Type B pancreatic cell (in vitro differentiated cells): ENCODE results near the gene VPS26C. TPM values are rescaled to one million over a fixed set of nuclear protein-coding genes. Genes with fewer than 3 reads are reported as not detected.
"Not testable (repeated sequence)": the region's sequence is repeated elsewhere in the genome, so short reads cannot be mapped to it uniquely, and the experiment has no call there.

ENCODE experiments used
- DNase-seq: peaks from one replicate; pipeline ENCODE4 v3.0.0; 2021; ENCODE audit warnings: mixed read lengths; ENCODE audit not compliant: unreplicated experiment; ENCODE audit errors: extremely low spot score
- H3K27ac Mint-ChIP-seq: 2 replicates; pipeline ENCODE4 v1.8.0; 2021; ENCODE audit warnings: mild to moderate bottlenecking, mixed read lengths
- H3K27me3 Mint-ChIP-seq: 2 replicates; pipeline ENCODE4 v1.8.0; 2021; ENCODE audit warnings: mixed read lengths
- H3K36me3 Mint-ChIP-seq: 2 replicates; pipeline ENCODE4 v1.8.0; 2021; ENCODE audit warnings: mixed read lengths
- H3K4me1 Mint-ChIP-seq: one replicate; pipeline ENCODE4 v1.8.0; 2021; ENCODE audit warnings: mixed read lengths; ENCODE audit not compliant: unreplicated experiment
- H3K4me3 Mint-ChIP-seq: 2 replicates; pipeline ENCODE4 v1.8.0; 2021; ENCODE audit warnings: mild to moderate bottlenecking, mixed read lengths
- H3K9me3 Mint-ChIP-seq: 2 replicates; pipeline ENCODE4 v1.8.0; 2021; ENCODE audit warnings: mixed read lengths
- total RNA-seq: library from RNA; stranded (reverse); gene quantifications from 2 replicates; pipeline ENCODE4 v1.2.1, GENCODE V29; 2021; ENCODE audit warnings: low replicate concordance
- TF ChIP-seq, protein P1 (sequence below): fragments of 200-600 bp; sonication (generic); conservative IDR thresholded peaks from 2 replicates; pipeline ENCODE4 v1.5.0; 2021; ENCODE audit warnings: antibody characterized with exemption, mild to moderate bottlenecking

Gene VPS26C
- total RNA-seq, 1 donor from 2014 or later: 37.9 TPM

DNA sequence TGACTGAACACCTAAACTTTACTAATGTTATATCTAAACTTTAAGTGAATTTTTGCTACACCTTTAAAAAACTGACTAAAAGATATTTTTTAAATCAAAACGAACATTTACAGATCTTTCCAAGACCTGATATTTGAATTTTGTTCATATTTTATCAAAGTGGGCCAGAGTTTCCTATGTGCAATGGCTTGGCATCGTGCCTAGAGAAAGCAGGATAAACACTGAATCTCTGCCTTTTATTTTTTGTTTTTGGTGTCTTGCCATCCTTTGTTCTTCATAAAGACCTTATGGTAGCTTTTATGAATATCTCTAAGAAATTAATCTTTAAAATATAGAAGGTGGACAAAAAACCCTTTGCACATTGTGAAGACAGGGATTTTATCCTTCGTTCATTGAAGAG, 25.8 kb upstream of the VPS26C start:
- no peak overlapping the region for H3K27ac Mint-ChIP-seq
- DNase-seq: no peak
- no peaks in the 10 kb centered on the region for H3K4me1 Mint-ChIP-seq
- no peaks in the 10 kb centered on the region for H3K27me3 Mint-ChIP-seq
- no peaks in the 10 kb centered on the region for H3K36me3 Mint-ChIP-seq
- no peak overlapping the region for H3K4me3 Mint-ChIP-seq
- no peaks in the 10 kb centered on the region for H3K9me3 Mint-ChIP-seq
- TF ChIP-seq, protein P1, sequence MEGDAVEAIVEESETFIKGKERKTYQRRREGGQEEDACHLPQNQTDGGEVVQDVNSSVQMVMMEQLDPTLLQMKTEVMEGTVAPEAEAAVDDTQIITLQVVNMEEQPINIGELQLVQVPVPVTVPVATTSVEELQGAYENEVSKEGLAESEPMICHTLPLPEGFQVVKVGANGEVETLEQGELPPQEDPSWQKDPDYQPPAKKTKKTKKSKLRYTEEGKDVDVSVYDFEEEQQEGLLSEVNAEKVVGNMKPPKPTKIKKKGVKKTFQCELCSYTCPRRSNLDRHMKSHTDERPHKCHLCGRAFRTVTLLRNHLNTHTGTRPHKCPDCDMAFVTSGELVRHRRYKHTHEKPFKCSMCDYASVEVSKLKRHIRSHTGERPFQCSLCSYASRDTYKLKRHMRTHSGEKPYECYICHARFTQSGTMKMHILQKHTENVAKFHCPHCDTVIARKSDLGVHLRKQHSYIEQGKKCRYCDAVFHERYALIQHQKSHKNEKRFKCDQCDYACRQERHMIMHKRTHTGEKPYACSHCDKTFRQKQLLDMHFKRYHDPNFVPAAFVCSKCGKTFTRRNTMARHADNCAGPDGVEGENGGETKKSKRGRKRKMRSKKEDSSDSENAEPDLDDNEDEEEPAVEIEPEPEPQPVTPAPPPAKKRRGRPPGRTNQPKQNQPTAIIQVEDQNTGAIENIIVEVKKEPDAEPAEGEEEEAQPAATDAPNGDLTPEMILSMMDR: no peak

DNA sequence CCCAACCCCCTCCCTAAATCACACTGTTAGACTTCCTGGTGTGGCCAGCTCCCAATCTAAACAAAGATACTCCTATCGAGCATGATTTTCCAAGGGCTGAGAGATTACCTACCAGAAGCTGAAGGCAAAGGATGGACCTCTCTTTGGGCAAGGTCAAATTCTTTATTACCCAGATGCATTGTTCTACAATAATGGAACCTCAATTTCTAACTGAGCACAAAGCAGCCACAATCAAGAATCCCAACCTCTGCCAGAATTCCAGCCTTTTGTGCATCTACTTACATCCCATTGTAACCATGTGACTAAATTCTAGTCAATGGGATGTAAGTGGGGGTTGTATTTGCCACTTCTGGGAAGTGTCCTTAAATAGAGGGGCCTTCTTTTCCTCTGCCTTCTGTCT, 24.9 kb upstream of the VPS26C start:
- Mint-ChIP-seq H3K4me3 (no peak overlapping the region), H3K9me3 (no peaks in the 10 kb centered on the region), H3K4me1 (no peaks in the 10 kb centered on the region), H3K27ac (no peak overlapping the region), H3K27me3 (no peaks in the 10 kb centered on the region), H3K36me3 (no peaks in the 10 kb centered on the region)
- TF ChIP-seq, protein P1: no peak
- no peak for DNase-seq

DNA sequence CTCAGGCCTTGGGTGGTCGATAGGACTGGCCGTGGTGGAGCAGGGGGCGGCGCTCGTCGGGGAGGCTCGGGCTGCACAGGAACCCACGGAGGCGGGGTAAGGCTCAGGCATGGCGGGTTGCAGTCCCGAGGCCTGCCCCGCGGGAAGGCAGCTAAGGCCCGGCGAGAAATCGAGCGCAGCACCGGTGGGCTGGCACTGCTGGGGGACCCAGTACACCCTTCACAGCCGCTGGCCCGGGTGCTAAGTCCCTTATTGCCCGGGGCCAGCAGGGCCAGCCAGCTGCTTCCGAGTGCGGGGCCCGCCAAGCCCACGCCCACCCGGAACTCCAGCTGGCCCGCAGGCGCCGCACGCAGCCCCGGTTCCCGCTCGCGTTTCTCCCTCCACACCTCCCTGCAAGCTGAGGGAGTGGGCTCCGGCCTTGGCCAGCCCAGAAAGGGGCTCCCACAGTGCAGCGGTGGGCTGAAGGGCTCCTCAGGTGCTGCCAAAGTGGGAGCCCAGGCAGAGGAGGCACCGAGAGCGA, 16.1 kb upstream of the VPS26C start:
- DNase-seq: peak; percentile 43
- not testable (repeated sequence) for H3K9me3 Mint-ChIP-seq, H3K4me3 Mint-ChIP-seq, H3K4me1 Mint-ChIP-seq, H3K27ac Mint-ChIP-seq, H3K36me3 Mint-ChIP-seq
- H3K27me3 Mint-ChIP-seq: peaks cover 11% of the 10 kb centered on the region

DNA sequence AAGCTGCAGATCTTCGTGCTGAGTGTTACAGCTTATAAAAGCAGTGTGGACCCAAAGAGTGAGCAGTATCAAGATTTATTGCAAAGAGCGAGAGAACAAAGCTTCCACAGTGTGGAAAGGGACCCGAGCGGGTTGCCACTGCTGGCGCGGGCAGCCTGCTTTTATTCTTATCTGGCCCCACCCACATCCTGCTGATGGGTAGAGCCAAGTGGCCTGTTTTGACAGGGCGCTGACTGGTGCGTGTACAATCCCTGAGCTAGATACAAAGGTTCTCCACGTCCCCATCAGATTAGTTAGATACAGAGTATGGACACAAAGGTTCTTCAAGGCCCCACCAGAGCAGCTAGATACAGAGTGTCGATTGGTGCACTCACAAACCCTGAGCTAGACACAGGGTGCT, 15.5 kb upstream of the VPS26C start:
- H3K27me3 Mint-ChIP-seq: peaks cover 11% of the 10 kb centered on the region
- not testable (repeated sequence) for H3K4me3 Mint-ChIP-seq, H3K9me3 Mint-ChIP-seq, DNase-seq, H3K36me3 Mint-ChIP-seq, H3K4me1 Mint-ChIP-seq, H3K27ac Mint-ChIP-seq

DNA sequence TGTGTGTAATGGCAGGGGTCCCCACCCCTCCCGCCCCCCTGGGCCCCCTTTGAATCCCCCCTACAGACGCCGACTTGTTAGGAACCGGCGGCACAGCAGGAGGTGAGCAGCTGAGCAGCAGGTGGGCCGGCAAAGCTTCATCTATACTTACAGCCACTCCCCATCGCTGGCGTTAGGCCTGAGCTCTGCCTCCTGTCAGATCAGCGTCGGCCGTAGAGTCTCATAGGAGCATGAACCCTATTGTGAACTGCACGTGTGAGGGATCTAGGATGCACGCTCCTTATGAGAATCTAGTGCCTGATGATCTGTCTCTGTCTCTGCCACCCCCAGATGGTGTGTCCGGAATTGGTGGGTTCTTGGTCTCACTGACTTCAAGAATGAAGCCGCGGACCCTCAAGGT, 14.9 kb upstream of the VPS26C start:
- no peak for DNase-seq
- peaks cover 4% of the 10 kb centered on the region for H3K9me3 Mint-ChIP-seq
- no peak overlapping the region for H3K4me3 Mint-ChIP-seq
- no peaks in the 10 kb centered on the region for H3K36me3 Mint-ChIP-seq
- TF ChIP-seq, protein P1: no peak
- peaks cover 6% of the 10 kb centered on the region for H3K4me1 Mint-ChIP-seq
- H3K27me3 Mint-ChIP-seq: peaks cover 11% of the 10 kb centered on the region
- H3K27ac Mint-ChIP-seq: no peak overlapping the region

DNA sequence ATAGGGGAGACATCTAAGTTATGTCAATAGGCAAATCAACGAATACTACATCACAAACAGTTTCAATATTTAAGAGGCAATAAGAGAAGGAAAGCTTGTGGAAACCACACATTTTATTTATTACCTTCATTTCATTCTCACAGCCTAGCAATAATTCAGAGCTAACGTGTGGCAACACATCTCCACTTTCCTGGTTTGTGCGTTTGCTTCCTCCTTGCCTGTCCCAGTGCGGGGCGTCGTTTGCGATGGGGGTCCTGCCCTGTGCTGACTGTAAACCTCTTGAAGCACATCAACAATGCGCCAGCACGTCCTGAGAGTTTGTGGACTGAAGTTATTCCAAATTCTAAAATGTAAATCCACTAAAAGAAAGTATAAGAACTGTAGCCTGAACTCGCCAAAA, 14.4 kb upstream of the VPS26C start:
- no peak for DNase-seq
- peaks cover 6% of the 10 kb centered on the region for H3K4me1 Mint-ChIP-seq
- no peaks in the 10 kb centered on the region for H3K36me3 Mint-ChIP-seq
- H3K4me3 Mint-ChIP-seq: no peak overlapping the region
- peaks cover 4% of the 10 kb centered on the region for H3K9me3 Mint-ChIP-seq
- TF ChIP-seq, protein P1: no peak
- H3K27ac Mint-ChIP-seq: no peak overlapping the region
- peaks cover 11% of the 10 kb centered on the region for H3K27me3 Mint-ChIP-seq

DNA sequence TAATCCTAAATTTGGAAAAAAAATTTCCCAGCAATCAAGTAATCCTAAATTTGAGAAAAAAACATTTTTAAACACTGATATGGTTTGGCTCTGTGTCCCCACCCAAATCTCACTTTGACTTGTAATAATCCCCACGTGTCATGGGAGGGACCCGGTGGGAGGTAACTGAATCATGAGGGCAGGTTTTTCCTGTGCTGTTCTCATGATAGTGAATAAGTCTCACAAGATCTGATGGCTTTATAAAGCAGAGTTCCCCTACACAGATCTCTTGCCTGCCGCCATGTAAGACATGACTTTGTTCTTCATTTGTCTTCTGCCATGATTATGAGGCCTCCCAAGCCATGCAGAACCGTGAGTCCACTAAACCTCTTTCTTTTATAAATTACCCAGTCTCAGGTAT, 12.1 kb upstream of the VPS26C start:
- H3K4me3 Mint-ChIP-seq, H3K4me1 Mint-ChIP-seq, H3K36me3 Mint-ChIP-seq, DNase-seq, H3K27ac Mint-ChIP-seq, H3K9me3 Mint-ChIP-seq: not testable (repeated sequence)
- peaks cover 11% of the 10 kb centered on the region for H3K27me3 Mint-ChIP-seq
